GM23248 (cell line): Measurements from ENCODE around the gene TADA1.

ENCODE experiments used
- EZH2 ChIP-seq: fragments of 200-600 bp; sonication (generic); IDR thresholded peaks from 2 replicates; pipeline ENCODE4 v1.6.1; 2018; ENCODE audit warnings: antibody characterized with exemption, mild to moderate bottlenecking; ENCODE audit not compliant: insufficient read depth, poor library complexity, severe bottlenecking
- EZH2phosphoT487 ChIP-seq: fragments of 200-600 bp; sonication (generic); IDR thresholded peaks from 2 replicates; pipeline ENCODE4 v1.6.1; 2018; ENCODE audit warnings: antibody characterized with exemption, moderate library complexity, mild to moderate bottlenecking, low read depth; ENCODE audit not compliant: insufficient read depth

- no peak for TF ChIP-seq EZH2
- TF ChIP-seq EZH2phosphoT487, result no peak
Measured at GRCh38 chr1:166915042-166915441, 39.0 kb upstream of the TADA1 start.
